ENCODE data around the gene PPP3R1. TPM values are rescaled to one million over a fixed set of nuclear protein-coding genes. Genes with fewer than 3 reads are reported as not detected.

Gene PPP3R1
- total and polyA plus RNA-seq, 2 of the 8 experiments (the other 6 are each of a cell fraction or from before 2014, with no cell fraction given) = 9.3 to 85.1 TPM

DNA sequence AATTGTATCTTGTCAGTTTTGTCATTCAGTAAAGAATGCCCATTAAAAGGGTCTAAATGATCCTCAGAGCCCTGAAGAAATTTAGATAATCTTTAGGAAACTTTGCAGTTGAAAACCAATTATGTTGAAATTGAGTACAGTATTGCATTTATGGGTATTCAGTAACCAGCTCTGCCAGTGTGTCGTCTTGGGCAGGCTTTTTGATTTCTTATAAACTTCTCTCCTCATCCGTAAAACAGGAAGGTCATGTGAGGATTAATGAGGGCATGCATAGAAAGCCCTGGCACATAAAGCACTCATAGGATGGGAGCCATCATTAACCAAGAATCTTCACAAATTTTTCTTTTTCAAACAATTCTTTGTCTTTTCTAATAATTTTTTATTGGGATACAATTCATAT lies 79.8 kb downstream of the PPP3R1 start:
- H3K4ac ChIP-seq (replicated peaks; ENCODE audit: insufficient read length, low read depth, low read length) = no peak overlapping the region
- no peaks in the 10 kb centered on the region for H3K4me1 ChIP-seq (replicated peaks in 1 of 4; ENCODE audit: control insufficient read depth in 3 of 4, insufficient read depth in 4 of 4, low read length in 3 of 4)
- TF ChIP-seq TBP (IDR thresholded peaks at IDR 0.05; ENCODE audit: low read depth, low read length) (no peak), TCF12 (IDR thresholded peaks at IDR 0.05; ENCODE audit: low read depth, low read length) (no peak), CHD1 (IDR thresholded peaks at IDR 0.05; ENCODE audit: low read depth, low read length) (no peak), FOSL1 (IDR thresholded peaks at IDR 0.05; ENCODE audit: insufficient read depth, low read depth, low read length) (no peak), USF2 (IDR thresholded peaks at IDR 0.05; ENCODE audit: low read length) (no peak), SP2 (IDR thresholded peaks at IDR 0.05; ENCODE audit: low read length) (no peak), JUN (IDR thresholded peaks at IDR 0.05; ENCODE audit: low read depth, low read length) (no peak), TAF1 (IDR thresholded peaks at IDR 0.05; ENCODE audit: low read depth, low read length) (no peak), SIN3A (conservative IDR thresholded peaks at IDR 0.05 in 1 of 2, IDR thresholded peaks at IDR 0.05 in 1 of 2; ENCODE audit: low read depth in 1 of 2, low read length in 2 of 2) (no peak), BRCA1 (IDR thresholded peaks at IDR 0.05; ENCODE audit: low read depth, low read length) (no peak), POLR2A (IDR thresholded peaks at IDR 0.05; ENCODE audit: control extremely low read depth in 1 of 2, low read depth in 2 of 2, low read length in 2 of 2) (no peak; a peak in 1 of 3 replicates)
- no peak overlapping the region for H3K14ac ChIP-seq (ENCODE audit: insufficient read length)
- no peak overlapping the region for H2BK5ac ChIP-seq (ENCODE audit: low read depth, low read length)
- no peaks in the 10 kb centered on the region for H3K27me3 ChIP-seq (replicated peaks in 1 of 4; ENCODE audit: control insufficient read depth in 3 of 4, extremely low read depth in 1 of 4, insufficient read depth in 3 of 4, low read length in 3 of 4)
- no peak overlapping the region for H3K27ac ChIP-seq (ENCODE audit: low read depth, low read length)
- H3K36me3 ChIP-seq (ENCODE audit: control insufficient read depth in 2 of 4, insufficient read depth in 4 of 4, low read length in 3 of 4) = peaks cover 8 to 46% (median 13%) of the 10 kb centered on the region in 4 experiments; a peak in 6 of 8 replicates
- H4K5ac ChIP-seq (ENCODE audit: insufficient read length, low read depth, low read length) = no peak overlapping the region
- no peak overlapping the region for H2BK120ac ChIP-seq (replicated peaks; ENCODE audit: low read depth, low read length)
- no peaks in the 10 kb centered on the region for H3K9me3 ChIP-seq (ENCODE audit: insufficient read depth in 2 of 2, low read depth in 1 of 2, low read length in 1 of 2)
- H4K8ac ChIP-seq (ENCODE audit: extremely low read depth, insufficient read depth, low read length) = no peak overlapping the region
- ChIA-PET POLR2A (ENCODE audit: partially characterized antibody) (interaction anchor here (7.4 kb wide), 1 partner anchor 16 kb away, joined by 57 read pairs; the partner anchor contains the start of gene PNO1), CTCF (ENCODE audit: partially characterized antibody) (interaction anchor here (0.6 kb wide), 1 partner anchor 14 kb away, joined by 3 read pairs; no protein-coding TSS in a partner anchor)
- H2BK12ac ChIP-seq (ENCODE audit: low read depth, low read length) = no peak overlapping the region
- 92% methylated on average over 2 of the region's 2 CpGs; no CpG with 5 or more reads in 1 of the 2 experiments for WGBS, 2 experiments (ENCODE audit: extremely low coverage in 1 of 2, insufficient coverage in 1 of 2, insufficient read length in 1 of 2, insufficient replicate concordance in 2 of 2, low coverage in 1 of 2, low lambda C conversion rate in 2 of 2, missing lambda C conversion rate in 1 of 2)
- no peak overlapping the region for H4K91ac ChIP-seq (replicated peaks; ENCODE audit: insufficient read length, low read length)
- no peak overlapping the region for H2AK5ac ChIP-seq (ENCODE audit: low read depth, low read length)
- H3K18ac ChIP-seq (ENCODE audit: extremely low read depth, low read length) = no peak overlapping the region
- no peak overlapping the region for H3K56ac ChIP-seq (replicated peaks; ENCODE audit: insufficient read length, low read depth, low read length)
- no peak overlapping the region for H2BK20ac ChIP-seq (ENCODE audit: low read length)
- no peak overlapping the region for H3K4me3 ChIP-seq (ENCODE audit: extremely low read depth in 1 of 4, insufficient read depth in 2 of 4, low read depth in 3 of 4, low read length in 4 of 4)
- H3K4me2 ChIP-seq (ENCODE audit: insufficient read depth in 1 of 2, low read depth in 2 of 2, low read length in 2 of 2) = no peak overlapping the region
- no peak for DNase-seq (ENCODE audit: low read depth in 1 of 2, low spot score in 2 of 2)
- no peaks in the 10 kb centered on the region for H3K23me2 ChIP-seq (ENCODE audit: low read depth, low read length)
- no peak for FAIRE-seq
- no peak overlapping the region for H3K23ac ChIP-seq (ENCODE audit: insufficient read length)
- no peak overlapping the region for H2AFZ ChIP-seq (ENCODE audit: low read length)
- no peak overlapping the region for H2BK15ac ChIP-seq (ENCODE audit: low read length)
- H3K9ac ChIP-seq (replicated peaks in 1 of 4; ENCODE audit: extremely low read depth in 1 of 4, low read depth in 3 of 4, low read length in 3 of 4) = no peak overlapping the region
- no peaks in the 10 kb centered on the region; the same call in 1 of the 2 replicates for H3K79me1 ChIP-seq (ENCODE audit: low read depth, low read length)
- peaks cover 0 to 9% of the 10 kb centered on the region in 2 experiments; a peak in 1 of 4 replicates for H3K79me2 ChIP-seq (ENCODE audit: control insufficient read depth in 1 of 2, insufficient read depth in 2 of 2, low read length in 2 of 2)
- H4K20me1 ChIP-seq (replicated peaks in 1 of 2; ENCODE audit: control insufficient read depth in 1 of 2, insufficient read depth in 2 of 2, low read length in 2 of 2) = peaks cover 5 to 8% of the 10 kb centered on the region in 2 experiments

Data from H1 (cell line).